Right atrium auricular region (tissue), 2 donors: ENCODE data around the gene GATA5. TPM values are rescaled to one million over a fixed set of nuclear protein-coding genes. Genes with fewer than 3 reads are reported as not detected.

Source experiments
- DNase-seq: peaks from one replicate; pipeline ENCODE4 v3.0.0-alpha.2; 2019; ENCODE audit warnings: low spot score
- H3K27ac ChIP-seq, 2 donors: fragments of 200-600 bp; sonication (generic); 1 replicate in 1 of 2; 2 replicates in 1 of 2; pipeline ENCODE4 v1.5.1; 2016 to 2019
- H3K27me3 ChIP-seq, 2 donors: fragments of 200-600 bp; sonication (generic); one replicate each; pipeline versions ENCODE4 v1.5.1 to v1.6.0; 2017 to 2019
- H3K36me3 ChIP-seq: fragments of 200-600 bp; sonication (generic); one replicate; pipeline ENCODE4 v1.5.1; 2016
- H3K4me1 ChIP-seq, 2 donors: fragments of 200-600 bp; sonication (generic); one replicate each; pipeline versions ENCODE4 v1.5.1 to v1.6.0; 2017 to 2019
- H3K4me3 ChIP-seq, 2 donors: fragments of 200-600 bp; sonication (generic); 1 replicate in 1 of 2; 2 replicates in 1 of 2; pipeline ENCODE4 v1.5.1; 2017 to 2019; ENCODE audit warnings: mild to moderate bottlenecking in 1 of 2, moderate library complexity in 1 of 2
- H3K9me3 ChIP-seq, 2 donors: fragments of 200-600 bp; sonication (generic); one replicate each; pipeline ENCODE4 v1.5.1; 2019
- CTCF ChIP-seq, 2 donors: fragments of 200-600 bp; sonication (generic); IDR thresholded peaks; one replicate each; pipeline ENCODE4 v1.5.1; 2019; ENCODE audit warnings: antibody characterized with exemption in 2 of 2
- total RNA-seq, 2 donors: library from RNA; depleted of rRNA; stranded (reverse); fragments of >200 nt; gene quantifications; one replicate each; pipeline ENCODE4 v1.1.0, GENCODE V29; 2016

The GATA5 gene
- total RNA-seq, 2 donors from 2014 or later, result 6.9 to 9.6 TPM

GRCh38 chr20:62515280-62515679 is 39.5 kb upstream of the GATA5 start:
- Histone ChIP-seq H3K36me3 (no peaks in the 10 kb centered on the region), H3K27ac (no peak overlapping the region), H3K4me3 (no peak overlapping the region), H3K4me1 (peaks cover 0 to 24% of the 10 kb centered on the region in 2 donors), H3K27me3 (no peaks in the 10 kb centered on the region), H3K9me3 (no peaks in the 10 kb centered on the region)
- DNase-seq, result no peak
- no peak for TF ChIP-seq CTCF (IDR thresholded peaks at IDR 0.05)

DNA sequence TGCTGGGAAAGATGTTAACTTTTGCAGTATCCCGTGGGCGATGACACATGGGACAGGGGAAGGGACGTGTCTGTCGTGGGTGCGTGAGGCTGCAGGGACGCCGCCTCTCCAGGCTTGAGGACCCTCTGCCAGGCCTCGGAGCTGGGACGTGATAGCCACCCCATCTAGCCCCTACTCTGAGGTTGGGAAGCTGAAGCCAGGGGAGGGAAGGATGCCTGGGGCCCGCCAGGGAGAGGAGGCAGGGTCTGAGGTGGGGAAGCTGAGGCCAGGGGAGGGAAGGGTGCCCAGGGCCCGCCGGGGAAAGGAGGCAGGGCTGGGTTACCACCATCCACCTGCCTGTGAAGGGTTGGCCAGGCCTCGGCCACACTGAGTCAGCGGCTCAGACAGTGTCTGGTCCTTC is 38.2 kb upstream of the GATA5 start:
- H3K4me1 ChIP-seq, result peaks cover 0 to 24% of the 10 kb centered on the region in 2 donors
- H3K27me3 ChIP-seq, result no peaks in the 10 kb centered on the region
- no peak overlapping the region for H3K4me3 ChIP-seq
- no peaks in the 10 kb centered on the region for H3K36me3 ChIP-seq
- H3K27ac ChIP-seq, result no peak overlapping the region
- H3K9me3 ChIP-seq, result no peaks in the 10 kb centered on the region
- TF ChIP-seq CTCF (IDR thresholded peaks at IDR 0.05), result no peak
- DNase-seq, result no peak

DNA sequence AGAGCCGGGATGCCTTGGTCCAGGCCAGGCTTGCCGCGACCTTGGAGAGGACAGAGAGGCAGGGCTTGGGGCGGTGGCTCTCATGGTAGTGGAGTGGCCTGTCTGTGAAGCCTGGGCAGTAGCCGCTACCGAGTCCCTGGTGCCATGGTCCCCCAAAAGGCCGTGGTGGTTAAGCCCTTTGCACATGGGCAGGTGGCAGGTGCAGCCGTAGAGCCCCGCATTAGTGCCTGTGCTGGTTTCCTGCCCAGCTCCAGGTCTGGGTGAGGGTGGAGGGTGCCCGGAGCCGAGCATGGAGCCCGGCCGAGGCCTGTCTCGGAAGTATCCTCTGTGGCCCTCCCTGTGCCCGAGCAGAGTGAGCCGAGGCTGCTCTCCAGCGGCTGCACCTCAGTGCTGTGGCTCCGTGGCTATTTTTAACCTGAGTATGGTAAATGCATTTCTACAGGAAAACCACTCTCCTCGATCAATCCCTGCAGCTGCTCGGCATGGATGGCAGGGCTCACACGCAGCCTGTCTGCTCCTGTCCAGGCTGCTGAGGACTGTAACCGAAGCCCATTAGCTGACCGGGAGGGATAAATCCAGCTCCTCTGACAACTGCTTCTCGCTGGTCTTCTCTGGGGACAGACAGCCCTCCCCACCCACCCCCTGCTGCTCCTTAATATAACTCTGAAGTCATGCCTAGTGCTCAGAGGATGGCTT is 36.3 kb upstream of the GATA5 start:
- peaks cover 0 to 17% of the 10 kb centered on the region in 2 donors for H3K4me1 ChIP-seq
- H3K36me3 ChIP-seq, result no peaks in the 10 kb centered on the region
- H3K4me3 ChIP-seq, result no peak overlapping the region
- no peaks in the 10 kb centered on the region for H3K27me3 ChIP-seq
- no peak for TF ChIP-seq CTCF (IDR thresholded peaks at IDR 0.05)
- H3K9me3 ChIP-seq, result no peaks in the 10 kb centered on the region
- no peak for DNase-seq
- peak overlapping the region; percentile 55 to 64 for H3K27ac ChIP-seq

DNA sequence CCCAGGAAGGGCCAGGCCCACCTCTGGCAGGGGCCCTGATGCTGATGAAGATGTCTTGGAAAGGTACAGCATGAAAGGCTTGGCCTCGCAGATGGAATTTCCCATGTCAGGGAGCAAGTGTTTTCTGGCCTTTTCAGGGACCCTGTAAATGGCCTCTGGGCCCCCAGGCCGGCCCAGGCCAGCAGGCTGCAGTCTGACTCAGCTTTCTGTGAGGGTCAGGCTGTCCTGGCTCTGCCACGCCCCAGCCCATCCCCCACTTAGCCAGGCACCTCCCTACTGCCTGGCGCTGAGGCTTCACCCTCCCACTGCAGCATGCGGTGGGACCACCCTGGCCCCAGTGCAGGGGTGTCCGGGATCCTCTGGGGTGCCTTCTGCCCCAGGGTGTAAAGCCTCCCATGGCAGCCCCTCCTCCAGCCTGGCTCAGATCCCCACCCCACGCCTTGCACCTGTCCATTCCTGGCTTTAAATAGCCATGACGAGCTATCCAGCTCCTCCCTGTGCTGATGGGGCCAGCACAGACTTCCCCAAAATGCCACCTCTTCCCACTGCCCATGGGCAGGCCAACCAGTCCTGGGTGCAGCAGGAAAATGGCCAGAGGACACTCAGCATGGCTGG is 35.6 kb upstream of the GATA5 start:
- H3K27ac ChIP-seq, result peak overlapping the region; percentile 55 to 64
- H3K9me3 ChIP-seq, result no peaks in the 10 kb centered on the region
- no peak for TF ChIP-seq CTCF (IDR thresholded peaks at IDR 0.05)
- no peak overlapping the region for H3K4me3 ChIP-seq
- no peak for DNase-seq
- H3K4me1 ChIP-seq, result peaks cover 0 to 17% of the 10 kb centered on the region in 2 donors
- no peaks in the 10 kb centered on the region for H3K36me3 ChIP-seq
- no peaks in the 10 kb centered on the region for H3K27me3 ChIP-seq

- H3K4me3 ChIP-seq, result no peak overlapping the region
- H3K27me3 ChIP-seq, result no peaks in the 10 kb centered on the region
- no peak overlapping the region for H3K27ac ChIP-seq
- H3K4me1 ChIP-seq, result peaks cover 0 to 17% of the 10 kb centered on the region in 2 donors
- H3K9me3 ChIP-seq, result no peaks in the 10 kb centered on the region
- DNase-seq, result no peak
- H3K36me3 ChIP-seq, result no peaks in the 10 kb centered on the region
- TF ChIP-seq CTCF (IDR thresholded peaks at IDR 0.05), result no peak
Observed at GRCh38 chr20:62508641-62509051, 32.9 kb upstream of the GATA5 start.
